DMS79 (cell line): ENCODE results near the gene CRYBG1.
"Not testable (repeated sequence)": the region's sequence is repeated elsewhere in the genome, so short reads cannot be mapped to it uniquely, and the experiment has no call there.

Source experiments
- DNase-seq: peaks from one replicate; lab custom pipeline; 2025; lab: John Stamatoyannopoulos, UW

CRYBG1 gene

DNA sequence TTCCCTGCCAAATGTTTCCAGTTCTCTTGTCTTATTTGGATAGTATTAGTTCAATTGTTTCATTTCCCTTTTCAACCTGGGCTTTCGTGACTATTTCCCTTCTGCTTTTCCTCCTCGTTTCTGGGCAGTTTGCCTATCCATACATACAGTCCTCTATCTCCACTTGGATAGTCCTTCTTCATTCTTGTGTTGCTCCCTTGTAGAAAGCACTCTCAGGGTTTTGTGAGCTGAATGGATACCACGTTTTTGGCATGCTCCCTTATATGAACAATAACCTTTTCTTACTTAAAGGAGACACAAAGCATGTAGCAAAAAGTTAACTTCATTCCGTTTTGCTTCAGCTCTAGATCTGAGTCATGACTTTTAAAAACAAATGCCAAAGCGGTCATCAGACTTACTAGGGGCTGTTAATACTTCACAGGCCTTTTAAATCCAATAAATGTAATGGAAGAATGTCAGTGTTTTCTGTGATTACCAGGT is 16.6 kb downstream of the CRYBG1 start:
- no peak for DNase-seq

DNA sequence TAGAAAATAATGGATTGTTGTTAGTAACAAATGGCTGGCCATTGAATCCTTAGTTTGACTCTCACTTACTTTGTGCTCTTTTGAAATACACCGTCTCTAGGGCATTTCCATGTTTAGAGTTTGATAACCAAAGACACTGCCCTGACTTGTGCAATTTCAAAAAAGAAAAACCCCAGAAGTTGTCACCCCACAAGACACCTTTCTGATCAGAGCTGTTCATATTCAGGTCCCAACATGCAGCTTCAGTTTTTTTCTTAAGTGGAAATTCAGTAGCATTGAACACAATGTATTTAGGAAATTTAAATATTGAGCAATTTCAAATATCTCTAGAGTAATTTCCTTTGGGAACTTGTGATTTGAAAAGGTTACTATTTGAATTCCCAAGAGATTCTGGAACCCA is 19.4 kb downstream of the CRYBG1 start:
- DNase-seq = no peak

DNA sequence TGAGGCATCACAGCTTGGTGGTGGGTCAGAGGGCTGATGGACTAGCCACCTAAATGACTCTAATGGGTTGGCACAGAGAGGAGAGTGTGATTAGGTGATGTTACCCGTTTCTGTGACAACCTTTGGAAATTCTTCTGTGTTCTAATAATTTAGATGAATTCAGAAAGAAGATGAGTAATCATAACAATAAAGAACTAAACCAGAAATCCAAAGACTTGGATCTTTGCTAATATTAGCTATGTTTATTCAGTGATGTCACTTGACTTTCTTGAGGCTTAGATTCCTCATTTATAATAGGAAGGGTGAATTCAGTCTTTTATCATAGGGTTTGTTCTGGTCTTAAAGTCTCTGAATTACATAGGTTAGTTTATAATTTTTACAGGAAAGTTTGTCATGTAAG is 19.9 kb downstream of the CRYBG1 start:
- DNase-seq = no peak

GRCh38 chr6:106381223-106381622 is 20.7 kb downstream of the CRYBG1 start:
- DNase-seq = no peak

- DNase-seq = no peak
These were observed 21.4 kb downstream of the CRYBG1 start for GRCh38 chr6:106381881-106382280.

DNA sequence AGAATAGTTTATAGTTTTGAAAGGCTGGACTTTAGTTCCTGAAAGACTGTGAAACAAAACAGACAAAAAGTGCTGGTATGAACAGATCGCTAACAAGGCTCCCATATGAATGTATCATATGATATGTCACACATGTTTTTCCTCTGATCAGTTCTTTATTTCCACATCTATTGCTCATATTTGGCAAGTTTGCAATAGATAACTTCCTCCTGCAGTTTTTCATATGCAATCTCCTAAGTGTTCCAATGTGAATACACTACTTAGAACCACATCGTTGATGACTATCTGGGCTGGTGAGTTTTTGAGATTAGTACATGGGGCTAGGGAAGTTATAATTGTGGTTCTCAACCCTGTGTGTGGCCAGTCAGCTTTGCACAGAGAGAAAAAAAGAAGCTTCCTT is 23.1 kb downstream of the CRYBG1 start:
- no peak for DNase-seq

GRCh38 chr6:106385530-106385929 is 25.0 kb downstream of the CRYBG1 start:
- DNase-seq = no peak

- DNase-seq = no peak
These were observed 27.4 kb downstream of the CRYBG1 start for GRCh38 chr6:106387875-106388274.

DNA sequence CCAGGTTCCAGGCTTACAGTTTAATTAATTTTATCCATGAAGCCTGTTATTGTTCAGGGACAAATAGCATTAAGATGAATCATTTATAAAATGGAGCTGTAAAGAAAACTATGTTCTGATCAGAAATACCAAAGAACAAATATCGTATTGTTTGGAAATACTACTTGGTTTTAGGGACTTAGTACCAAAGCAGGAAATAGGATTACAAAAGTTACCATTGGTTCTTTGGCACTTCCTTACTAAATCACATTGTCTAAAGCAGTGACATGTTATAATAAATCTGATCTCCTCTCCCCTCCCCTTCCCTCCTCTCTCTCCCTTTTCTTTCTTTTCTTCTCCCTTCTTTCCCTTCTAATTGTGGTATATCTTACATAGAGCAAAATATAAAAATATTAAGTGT is 29.6 kb downstream of the CRYBG1 start:
- DNase-seq = no peak

DNA sequence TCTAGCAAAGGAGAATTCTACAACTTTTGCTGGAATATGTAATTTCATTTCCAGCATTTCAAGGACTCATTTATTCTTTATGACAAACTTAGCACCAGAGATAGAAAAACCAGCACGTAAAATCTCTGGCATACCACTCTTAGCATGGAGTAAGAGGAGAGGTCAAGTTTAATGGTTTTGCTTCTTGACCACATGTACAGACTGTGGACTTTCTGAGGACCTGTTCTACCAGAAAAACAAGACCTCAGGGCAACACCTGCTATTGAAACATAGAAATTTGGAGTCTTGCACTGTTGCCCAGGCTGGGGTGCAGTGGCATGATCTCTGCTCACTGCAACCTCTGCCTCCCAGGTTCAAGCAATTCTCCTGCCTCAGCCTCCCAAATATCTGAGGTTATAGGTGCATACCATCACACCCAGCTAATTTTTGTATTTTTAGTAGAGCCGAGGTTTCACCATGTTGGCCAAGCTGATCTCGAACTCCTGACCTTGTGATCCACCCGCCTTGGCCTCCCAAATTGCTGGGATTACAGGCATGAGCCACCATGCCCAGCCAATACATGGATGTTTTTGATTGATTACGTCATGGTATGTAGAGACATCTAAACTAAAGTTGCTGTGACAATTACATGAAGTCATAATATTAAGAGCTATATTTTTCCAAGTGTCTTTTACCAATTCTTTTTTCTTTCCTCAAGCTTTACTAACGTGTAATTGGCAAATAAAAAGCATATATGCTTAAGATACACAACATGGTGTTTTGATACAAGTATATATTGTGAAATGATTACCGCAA is 36.1 kb downstream of the CRYBG1 start:
- DNase-seq = no peak

GRCh38 chr6:106397431-106397830 is 36.9 kb downstream of the CRYBG1 start:
- no peak for DNase-seq

DNA sequence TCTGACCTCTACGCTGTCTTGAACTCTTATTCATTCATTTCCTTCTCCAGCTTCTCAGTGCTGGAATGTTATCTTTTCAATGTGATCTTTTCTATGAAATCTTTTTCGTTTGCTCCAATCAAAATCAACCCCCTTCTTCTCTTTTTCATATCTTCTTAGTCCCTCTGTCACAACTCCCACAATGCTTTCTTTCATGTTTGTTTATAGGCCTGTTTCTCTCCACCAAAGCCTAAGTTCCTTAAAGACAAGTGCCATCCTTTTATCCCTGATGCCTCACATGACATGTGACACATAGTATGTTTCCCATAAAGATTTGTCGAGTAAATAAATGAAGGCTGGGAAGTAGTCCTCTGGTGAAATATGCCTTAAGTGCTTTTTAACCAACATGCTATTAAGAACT is 38.1 kb downstream of the CRYBG1 start:
- DNase-seq = no peak

- not testable (repeated sequence) for DNase-seq
These were observed 44.5 kb downstream of the CRYBG1 start for GRCh38 chr6:106405044-106405443.

- DNase-seq = no peak
These were observed 50.5 kb downstream of the CRYBG1 start for GRCh38 chr6:106411056-106411455.

DNA sequence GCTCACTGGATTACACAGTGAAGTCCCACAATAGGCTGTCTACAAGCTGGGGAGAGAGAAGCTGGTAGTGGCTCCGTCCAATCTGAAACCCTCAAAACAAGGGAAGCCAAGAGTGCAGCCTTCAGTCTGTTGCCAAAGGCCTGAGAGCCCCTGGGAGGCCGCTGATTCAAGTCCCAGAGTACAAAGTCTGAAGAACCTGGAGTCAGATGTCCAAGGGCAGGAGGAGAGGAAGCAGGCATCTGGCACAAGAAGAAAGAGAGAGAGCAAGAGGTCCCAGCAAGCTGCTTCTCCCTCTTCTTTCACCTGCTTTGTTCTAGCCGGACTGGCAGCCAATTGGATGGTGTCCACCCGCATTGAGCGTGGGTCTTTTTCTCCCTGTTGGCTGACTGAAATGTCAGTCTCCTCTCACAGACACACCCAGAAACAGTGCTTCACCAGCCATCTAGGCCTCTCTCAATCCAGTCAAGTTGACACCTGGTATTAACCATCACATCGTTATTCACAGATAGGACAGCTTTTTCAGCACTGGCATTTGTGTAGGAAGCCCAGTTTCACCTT is 51.2 kb downstream of the CRYBG1 start:
- no peak for DNase-seq

GRCh38 chr6:106413016-106413415 is 52.5 kb downstream of the CRYBG1 start:
- DNase-seq = no peak

GRCh38 chr6:106413722-106414121 is 53.2 kb downstream of the CRYBG1 start:
- DNase-seq = no peak

GRCh38 chr6:106415921-106416320 is 55.4 kb downstream of the CRYBG1 start:
- DNase-seq = no peak

DNA sequence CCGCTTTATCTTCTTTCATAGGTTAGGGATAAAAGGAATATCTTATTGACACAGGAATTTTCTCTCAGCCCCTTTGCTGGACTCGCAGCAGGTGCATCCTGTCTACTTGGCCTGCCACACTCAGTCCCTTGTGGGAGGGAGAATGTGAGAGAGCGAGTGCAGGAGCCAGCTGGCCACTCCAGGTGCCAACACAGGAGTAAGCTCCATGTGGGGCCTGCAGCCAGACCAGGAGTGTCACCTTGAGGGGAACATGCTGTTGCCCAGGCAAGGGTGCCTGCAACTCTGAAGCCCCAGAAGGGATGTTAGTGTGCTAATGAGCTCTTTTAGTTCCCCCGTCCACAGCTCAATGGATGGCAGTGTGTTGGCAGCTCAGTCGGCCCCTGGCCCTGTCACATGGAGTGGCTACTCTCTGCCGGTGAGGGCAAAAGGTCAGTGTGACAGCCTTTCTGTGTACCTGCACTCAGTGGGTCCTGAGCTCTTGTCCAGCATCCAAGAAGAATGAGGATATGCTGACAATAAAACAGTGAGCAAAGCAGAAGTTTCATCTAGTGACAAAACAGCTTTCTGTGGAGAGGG is 57.1 kb downstream of the CRYBG1 start:
- DNase-seq = no peak

GRCh38 chr6:106419900-106420613 is 59.5 kb downstream of the CRYBG1 start:
- no peak for DNase-seq

DNA sequence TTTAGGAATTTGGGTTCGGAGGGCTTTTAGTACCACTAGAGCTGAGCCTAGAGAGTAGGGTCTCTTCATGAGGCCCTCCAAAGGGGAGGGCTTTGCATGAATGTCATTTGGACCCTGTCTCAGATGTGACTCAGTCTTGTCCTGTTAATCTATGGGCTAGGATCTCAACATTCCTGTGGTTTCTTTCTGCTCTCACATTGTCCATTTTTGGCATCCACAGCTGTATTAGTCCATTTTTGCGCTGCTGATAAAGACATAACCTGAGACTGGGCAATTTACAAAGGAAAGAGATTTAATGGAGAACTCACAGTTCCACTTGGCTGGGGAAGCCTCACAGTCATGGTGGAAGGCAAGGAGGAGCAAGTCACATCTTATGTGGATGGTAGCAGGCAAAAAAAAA is 61.0 kb downstream of the CRYBG1 start:
- DNase-seq = no peak

DNA sequence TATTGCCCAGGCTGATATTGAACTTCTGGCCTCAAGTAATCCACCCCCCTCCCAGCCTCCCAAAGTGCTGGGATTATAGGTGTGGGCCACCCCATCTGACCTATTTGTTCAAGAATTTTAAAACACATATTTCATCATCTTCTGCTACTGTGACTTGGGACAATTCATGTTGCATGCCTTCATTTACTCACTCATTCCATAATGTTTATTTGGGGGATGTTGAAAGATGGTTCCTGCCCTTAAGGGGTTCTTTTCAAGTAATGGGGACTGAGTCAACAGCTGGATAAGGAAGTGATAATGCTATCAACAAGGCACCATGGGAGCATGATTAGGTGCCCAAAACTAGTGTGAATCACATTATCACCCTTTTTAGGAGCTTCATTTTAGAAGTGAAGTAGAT is 62.0 kb downstream of the CRYBG1 start:
- no peak for DNase-seq

DNA sequence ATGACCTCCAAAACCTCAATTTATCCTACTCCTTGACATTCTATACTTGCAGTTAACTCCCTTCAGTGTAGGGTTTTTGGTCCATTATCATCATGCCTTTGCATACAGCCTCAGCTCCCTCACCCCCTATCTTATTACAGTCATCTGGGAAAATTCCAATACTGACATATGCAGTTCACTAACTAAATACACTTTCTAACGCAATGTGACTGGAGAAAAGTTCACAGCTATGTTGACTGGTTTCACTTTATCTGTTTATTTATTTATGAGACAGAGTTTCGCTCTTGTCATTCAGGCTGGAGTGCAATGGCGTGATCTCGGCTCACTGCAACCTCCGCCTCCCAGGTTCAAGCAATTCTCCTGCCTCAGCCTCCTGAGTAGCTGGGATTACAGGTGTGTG is 64.9 kb downstream of the CRYBG1 start:
- DNase-seq = no peak
